HG02610 (cell line): ENCODE results near the gene NHEJ1.
"Not testable (repeated sequence)": the region's sequence is repeated elsewhere in the genome, so short reads cannot be mapped to it uniquely, and the experiment has no call there.

Experiments used
- ATAC-seq: cut with Tn5 transposase; IDR thresholded peaks from one replicate; pipeline ENCODE4 v1.9.1; 2021; ENCODE audit warnings: mild to moderate bottlenecking, moderate library complexity; ENCODE audit not compliant: unreplicated experiment

The NHEJ1 gene

GRCh38 chr2:219160186-219161017, at the start of gene NHEJ1:
NHEJ1 (minus strand) TSS chr2:219160815; CDS start chr2:219158362, 2,453 bp downstream.
- ATAC-seq: peak; percentile 85

- ATAC-seq: no peak
Measured at GRCh38 chr2:219209236-219210195, 48.9 kb upstream of the NHEJ1 start.

DNA sequence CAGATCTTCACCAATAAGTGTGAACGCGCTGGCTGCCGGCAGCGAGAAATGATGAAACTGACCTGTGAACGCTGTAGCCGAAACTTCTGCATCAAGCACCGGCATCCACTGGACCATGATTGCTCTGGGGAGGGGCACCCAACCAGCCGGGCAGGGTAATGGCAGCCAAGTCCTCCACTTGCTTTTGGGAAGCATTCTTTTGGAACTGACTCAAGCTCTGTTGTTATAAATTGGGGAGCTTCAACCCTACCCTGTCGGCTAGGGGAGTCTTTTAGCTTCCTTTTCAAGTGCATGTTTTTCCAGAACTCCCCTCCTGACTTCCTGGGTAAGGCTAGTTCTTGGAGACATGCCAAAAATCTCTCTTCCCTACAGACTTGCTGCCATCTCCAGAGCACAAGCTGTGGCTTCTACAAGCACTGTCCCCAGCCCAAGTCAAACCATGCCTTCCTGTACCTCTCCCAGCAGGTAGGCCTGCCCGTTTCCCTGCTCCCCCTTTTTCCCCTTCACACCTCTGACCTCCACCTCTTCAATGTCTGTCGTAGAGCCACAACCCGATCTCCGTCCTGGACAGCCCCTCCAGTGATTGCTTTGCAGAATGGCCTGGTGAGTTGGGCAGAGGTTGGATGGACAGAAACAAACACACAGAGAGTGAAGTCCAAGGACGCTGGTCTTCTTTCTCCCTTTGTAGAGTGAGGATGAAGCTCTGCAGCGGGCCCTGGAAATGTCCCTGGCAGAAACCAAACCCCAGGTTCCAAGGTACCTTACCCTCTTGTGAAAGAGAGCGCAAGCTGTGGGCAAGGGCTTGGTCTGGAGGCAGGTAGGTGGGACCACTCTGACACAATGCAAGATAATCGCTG, 47.5 kb upstream of the NHEJ1 start:
- no peak for ATAC-seq

DNA sequence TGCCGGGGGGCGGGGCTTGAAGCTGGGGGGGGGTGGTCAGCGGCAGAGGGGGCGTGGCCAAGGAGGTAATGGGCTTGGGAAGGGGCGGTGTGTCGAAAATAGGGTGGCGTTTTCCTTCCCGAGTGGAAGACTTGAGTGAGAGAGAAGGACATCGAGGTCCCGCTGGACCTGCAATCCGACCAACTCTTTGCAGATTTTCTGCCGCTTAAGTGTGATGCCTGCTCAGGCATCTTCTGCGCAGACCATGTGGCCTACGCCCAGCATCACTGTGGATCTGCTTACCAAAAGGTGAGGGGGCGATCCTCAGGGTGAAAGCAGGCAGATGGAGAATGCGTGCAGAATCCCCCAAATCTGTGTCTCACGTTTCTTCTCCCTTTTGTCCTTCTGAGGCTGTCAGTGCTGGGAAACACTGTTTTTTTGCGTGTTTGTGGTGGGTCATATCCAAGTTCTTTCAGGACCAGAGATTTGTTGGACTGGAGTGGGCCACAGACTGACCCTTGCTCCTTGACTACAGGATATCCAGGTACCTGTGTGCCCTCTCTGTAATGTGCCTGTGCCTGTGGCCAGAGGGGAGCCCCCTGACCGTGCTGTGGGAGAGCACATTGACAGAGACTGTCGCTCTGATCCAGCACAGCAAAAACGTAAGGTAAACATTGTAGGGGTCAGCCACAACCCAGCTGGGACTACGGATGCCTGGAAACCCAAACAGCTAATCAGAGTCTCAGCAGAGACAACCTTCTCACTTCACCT, 46.7 kb upstream of the NHEJ1 start:
- ATAC-seq: no peak

- ATAC-seq: peak; percentile 98
Measured at GRCh38 chr2:219206328-219207133, 45.9 kb upstream of the NHEJ1 start, which contains the start of gene ZFAND2B. ZFAND2B (plus strand) TSS chr2:219206782; CDS start chr2:219206988, 206 bp downstream.

- no peak for ATAC-seq
Measured at GRCh38 chr2:219205981-219206327, 45.3 kb upstream of the NHEJ1 start.

- ATAC-seq: no peak
Measured at GRCh38 chr2:219205165-219205538, 44.5 kb upstream of the NHEJ1 start.

DNA sequence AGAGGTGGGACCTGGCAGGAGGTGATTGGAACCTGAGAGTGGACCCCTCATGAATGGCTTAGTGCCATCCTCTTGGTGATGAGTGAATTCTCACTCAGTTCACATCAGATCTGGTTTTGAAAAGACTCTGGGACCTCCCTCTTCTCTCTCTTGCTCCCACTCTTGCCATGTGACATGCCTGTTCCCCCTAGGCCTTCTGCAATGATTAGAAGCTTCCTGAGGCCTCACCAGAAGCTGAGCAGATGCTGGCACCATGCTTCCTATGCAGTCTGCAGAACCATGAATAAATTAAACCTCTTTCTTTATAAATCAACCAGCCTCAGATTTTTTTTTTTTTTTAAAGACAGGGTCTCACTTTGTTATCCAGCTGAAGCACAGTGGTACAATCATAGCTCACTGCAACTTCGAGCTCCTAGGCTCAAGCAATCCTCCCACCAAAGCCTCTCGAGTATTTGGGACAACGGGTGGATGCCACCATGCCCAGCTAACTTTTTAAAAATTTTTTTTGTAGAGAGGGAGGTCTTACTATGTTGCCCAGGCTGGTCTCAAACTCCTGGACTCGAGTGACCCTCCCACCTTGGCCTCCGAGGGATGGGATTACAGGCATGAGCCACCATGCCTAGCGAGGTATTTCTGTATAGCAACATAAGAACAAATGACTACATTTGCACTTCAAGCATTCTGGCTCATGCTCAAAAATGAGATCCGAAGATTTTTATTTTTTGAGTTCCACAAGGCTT, 44.0 kb upstream of the NHEJ1 start:
- ATAC-seq: no peak

- not testable (repeated sequence) for ATAC-seq
Measured at GRCh38 chr2:219201331-219201730, 40.7 kb upstream of the NHEJ1 start.

- ATAC-seq: not testable (repeated sequence)
Measured at GRCh38 chr2:219200502-219201326, 40.1 kb upstream of the NHEJ1 start.

GRCh38 chr2:219199470-219200211, 39.0 kb upstream of the NHEJ1 start:
- ATAC-seq: no peak

DNA sequence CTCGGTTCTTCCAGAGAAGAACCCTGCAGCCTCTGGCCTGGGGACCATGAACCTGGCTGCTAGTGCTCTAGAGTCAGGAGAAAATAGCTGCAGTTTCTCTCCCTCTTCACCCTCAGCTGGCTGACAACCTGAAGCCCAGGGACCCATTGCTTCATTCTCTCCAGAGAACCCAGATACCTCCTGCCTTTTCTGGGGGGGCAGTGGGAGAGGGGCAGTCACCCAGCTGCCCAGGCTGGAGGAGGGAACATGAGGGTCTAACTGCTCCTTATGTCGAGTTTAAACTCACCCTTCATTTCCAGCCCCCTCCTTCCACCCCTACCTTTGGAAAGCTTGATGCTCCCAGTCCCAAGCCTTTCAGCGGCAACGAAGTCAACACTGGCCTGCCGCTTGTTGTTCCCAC, 38.4 kb upstream of the NHEJ1 start:
- no peak for ATAC-seq

DNA sequence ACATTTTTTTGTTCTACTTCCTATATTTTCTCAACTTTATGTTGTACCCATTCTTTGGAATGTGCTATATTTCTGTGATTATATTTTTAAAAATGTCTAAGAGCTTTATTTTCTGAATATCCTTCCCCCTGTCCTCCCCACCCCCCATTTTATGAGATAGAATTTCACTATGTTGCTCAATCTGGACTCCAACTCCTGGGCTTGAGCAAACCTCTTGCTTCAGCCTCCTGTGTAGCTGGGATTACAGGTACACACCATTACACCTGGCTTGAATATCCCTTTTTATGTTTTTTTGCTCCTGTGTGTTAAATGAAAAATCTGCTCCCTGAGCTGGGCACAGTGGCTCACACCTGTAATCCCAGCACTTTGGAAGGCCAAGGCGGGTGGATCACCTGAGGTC, 36.8 kb upstream of the NHEJ1 start:
- no peak for ATAC-seq

- ATAC-seq: no peak
Measured at GRCh38 chr2:219186754-219187456, 26.3 kb upstream of the NHEJ1 start.

GRCh38 chr2:219184121-219184520, 23.5 kb upstream of the NHEJ1 start:
- no peak for ATAC-seq

GRCh38 chr2:219183151-219183772, 22.6 kb upstream of the NHEJ1 start:
- ATAC-seq: no peak
